ENCODE results near the gene EHD2.
"Not testable (repeated sequence)": the region's sequence is repeated elsewhere in the genome, so short reads cannot be mapped to it uniquely, and the experiment has no call there.

EHD2 gene

DNA sequence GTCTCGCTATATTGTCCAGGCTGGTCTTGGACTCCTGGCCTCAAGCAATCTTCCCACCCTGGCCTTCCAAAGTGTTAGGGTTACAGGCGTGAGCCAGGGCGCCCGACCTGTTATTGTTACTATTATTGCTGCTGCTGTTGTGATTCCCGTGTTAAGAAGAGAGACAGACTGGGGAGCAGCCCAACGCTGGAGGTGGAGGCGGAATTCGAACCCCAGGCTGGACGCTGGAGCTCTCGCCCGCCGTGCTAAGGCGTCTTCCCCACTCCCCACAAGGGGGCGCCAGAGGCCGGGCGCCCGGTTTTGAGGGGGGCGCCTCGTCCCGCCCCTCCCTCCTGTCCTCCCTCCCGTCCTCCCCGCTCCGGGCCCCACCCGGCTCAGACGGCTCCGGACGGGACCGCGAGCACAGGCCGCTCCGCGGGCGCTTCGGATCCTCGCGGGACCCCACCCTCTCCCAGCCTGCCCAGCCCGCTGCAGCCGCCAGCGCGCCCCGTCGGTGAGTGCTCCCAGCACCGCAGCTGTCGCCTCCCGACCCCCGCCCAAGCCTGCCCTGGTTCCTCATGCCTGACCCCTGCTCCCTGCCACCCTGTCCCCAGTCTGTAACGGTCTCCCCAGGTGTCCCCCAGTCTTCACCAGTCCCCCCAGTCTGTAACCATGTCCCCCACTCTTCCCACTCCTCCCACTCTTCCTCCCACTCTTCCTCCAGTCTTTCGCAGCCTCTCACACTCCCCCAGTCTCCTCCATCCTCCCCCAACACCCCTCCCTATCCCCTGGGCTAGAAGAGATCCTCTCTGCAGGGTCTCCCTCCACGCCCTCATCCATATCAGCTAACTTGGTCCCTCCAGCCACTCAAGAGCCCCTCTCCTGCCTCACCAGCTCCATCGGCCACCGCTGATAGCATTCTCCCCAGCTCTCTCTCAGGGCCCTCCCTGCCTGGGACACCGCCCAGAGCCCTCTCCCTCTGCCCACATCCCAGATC, at the start of gene EHD2:
Gene EHD2, plus strand, starts transcription at position 377 of the 976 bp plus-strand sequence. CDS start 3,191 bp downstream, outside the sequence.
- no peak for DNase-seq

DNA sequence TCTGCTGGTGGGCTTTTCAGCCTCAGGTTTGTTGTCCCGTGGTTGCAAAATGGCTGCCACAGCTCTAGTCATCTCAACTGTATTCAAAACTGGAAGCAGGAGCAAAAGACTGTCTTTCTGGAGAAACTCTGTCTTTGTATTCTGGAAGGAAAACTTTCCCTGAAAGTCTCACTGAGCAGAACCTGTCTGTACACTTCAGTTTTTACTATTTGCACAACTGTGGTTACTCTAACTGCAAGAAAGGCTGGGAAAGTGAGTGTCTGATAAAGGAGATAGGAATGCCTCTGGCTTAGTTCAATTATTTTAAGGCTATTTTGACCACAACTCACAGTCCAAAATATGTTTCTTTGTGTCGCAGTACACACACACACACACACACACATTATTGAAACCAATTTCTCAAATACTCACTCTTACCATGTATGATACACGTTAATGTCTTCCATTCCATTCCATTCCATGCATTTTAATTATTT, 49.7 kb upstream of the EHD2 start:
- no peak for DNase-seq

GRCh38 chr19:47663911-47664771, 49.1 kb upstream of the EHD2 start:
- DNase-seq: no peak

DNA sequence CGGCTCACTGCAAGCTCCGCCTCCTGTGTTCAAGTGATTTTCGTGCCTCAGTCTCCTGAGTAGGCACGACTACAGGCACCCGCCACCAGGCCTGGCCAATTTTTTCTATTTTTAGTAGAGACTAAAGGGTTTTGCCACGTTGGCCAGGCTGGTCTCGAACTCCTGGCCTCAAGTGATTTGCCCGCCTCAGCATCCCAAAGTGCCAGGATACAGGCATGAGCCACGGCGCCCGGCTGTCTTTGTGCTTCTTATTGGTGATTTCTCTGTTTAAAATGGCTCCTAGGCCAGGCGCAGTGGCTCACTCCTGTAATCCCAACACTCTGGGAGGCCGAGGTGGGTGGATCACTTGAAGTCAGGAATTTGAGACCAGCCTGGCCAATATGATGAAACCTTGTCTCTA, 44.7 kb upstream of the EHD2 start:
- not testable (repeated sequence) for DNase-seq

GRCh38 chr19:47670736-47671135, 42.5 kb upstream of the EHD2 start:
- DNase-seq: no peak

GRCh38 chr19:47671499-47671898, 41.7 kb upstream of the EHD2 start:
- no peak for DNase-seq

DNA sequence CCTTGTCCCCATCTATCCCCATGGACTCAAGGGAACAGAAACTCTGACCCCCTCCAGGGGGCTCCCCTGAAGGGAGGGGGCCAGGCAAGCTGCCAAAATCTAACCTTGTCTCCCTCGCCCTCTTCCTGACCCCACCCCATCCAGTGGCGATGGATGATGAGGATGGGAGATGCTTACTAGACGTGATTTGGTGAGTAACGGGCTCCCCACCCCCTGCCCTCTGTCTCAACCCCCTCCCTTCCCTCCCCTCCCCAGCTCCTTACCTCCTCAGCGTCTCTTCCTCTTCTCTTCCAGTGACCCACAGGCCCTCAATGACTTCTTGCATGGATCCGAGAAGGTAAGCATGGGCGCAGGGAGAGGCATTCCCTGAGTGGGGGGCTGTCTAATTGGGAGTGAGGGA, 39.8 kb upstream of the EHD2 start:
- DNase-seq: no peak

- DNase-seq: no peak
Observed at GRCh38 chr19:47674548-47674947, 38.7 kb upstream of the EHD2 start.

- DNase-seq: no peak
Observed at GRCh38 chr19:47675271-47675670, 38.0 kb upstream of the EHD2 start.

GRCh38 chr19:47675859-47676258, 37.4 kb upstream of the EHD2 start:
- no peak for DNase-seq

GRCh38 chr19:47676811-47677210, 36.4 kb upstream of the EHD2 start:
- DNase-seq: no peak

GRCh38 chr19:47679251-47679900, 33.8 kb upstream of the EHD2 start:
- DNase-seq: no peak

DNA sequence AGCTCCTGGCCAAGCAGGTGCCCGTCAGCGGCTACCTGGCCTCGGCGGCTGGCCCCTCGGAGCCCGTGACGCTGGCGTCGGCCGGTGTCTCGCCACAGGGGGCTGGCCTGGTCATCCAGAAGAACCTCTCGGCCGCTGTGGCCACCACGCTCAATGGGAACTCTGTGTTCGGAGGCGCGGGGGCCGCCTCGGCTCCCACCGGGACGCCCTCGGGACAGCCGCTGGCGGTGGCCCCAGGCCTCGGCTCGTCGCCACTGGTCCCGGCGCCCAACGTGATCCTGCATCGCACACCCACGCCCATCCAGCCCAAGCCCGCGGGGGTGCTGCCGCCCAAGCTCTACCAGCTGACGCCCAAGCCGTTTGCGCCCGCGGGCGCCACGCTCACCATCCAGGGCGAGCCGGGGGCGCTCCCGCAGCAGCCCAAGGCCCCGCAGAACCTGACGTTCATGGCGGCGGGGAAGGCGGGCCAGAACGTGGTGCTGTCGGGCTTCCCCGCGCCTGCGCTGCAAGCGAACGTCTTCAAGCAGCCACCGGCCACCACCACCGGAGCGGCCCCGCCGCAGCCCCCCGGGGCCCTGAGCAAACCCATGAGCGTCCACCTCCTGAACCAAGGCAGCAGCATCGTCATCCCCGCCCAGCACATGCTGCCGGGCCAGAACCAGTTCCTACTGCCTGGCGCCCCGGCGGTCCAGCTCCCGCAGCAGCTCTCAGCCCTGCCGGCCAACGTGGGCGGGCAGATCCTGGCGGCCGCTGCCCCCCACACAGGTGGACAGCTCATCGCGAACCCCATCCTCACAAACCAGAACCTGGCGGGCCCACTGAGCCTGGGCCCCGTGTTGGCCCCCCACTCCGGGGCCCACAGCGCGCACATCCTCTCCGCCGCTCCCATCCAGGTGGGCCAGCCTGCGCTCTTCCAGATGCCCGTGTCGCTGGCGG, 33.0 kb upstream of the EHD2 start:
- no peak for DNase-seq

DNA sequence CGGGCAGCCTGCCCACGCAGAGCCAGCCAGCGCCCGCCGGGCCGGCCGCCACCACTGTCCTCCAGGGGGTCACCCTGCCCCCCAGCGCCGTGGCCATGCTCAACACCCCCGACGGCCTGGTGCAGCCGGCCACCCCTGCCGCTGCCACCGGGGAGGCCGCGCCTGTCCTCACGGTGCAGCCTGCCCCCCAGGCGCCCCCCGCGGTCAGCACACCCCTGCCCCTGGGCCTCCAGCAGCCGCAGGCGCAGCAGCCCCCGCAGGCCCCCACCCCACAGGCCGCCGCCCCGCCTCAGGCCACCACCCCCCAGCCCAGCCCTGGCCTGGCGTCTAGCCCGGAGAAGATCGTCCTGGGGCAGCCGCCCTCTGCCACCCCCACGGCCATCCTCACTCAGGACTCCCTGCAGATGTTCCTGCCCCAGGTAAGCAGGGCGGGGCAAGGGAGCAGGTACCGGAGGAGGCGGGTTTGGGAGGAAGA, 32.3 kb upstream of the EHD2 start:
- DNase-seq: no peak

- DNase-seq: no peak
Observed at GRCh38 chr19:47681388-47681787, 31.8 kb upstream of the EHD2 start.

DNA sequence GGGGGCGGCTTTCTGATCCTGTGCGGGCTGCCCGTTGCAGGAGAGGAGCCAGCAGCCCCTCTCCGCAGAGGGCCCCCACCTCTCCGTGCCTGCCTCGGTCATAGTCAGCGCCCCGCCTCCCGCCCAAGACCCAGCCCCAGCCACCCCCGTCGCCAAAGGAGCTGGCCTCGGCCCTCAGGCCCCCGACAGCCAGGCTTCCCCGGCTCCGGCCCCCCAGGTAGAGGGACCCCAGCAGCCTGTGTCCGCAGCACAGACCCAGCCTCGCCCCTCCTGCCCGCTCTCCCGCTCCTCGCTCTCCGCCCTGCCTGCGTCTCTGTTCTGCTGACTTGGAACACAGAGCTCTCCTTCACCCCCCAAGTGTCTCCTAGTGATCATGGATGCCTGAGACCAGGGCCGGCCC, 31.3 kb upstream of the EHD2 start:
- DNase-seq: no peak

GRCh38 chr19:47682939-47683338, 30.3 kb upstream of the EHD2 start:
- DNase-seq: no peak

GRCh38 chr19:47686679-47687450, 26.4 kb upstream of the EHD2 start:
- no peak for DNase-seq

DNA sequence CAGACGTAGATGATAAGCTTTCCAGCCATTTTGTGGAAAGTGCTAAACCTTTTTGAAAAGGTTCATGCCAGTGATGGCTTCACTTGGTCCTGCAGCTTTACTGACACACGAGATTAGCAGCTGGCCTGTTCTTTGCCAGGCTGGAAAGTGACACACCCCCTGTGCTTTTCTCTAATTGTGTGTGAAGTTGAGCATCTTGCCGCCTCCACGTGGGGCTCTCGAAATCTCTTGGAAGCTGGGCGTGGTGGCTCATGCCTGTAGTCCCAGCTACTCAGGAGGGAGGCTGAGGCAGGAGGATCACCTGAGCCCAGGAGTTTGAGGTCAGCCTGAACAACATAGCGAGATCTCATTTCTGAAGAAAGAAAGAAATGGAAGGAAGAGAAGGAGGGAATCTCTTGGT, 25.3 kb upstream of the EHD2 start:
- no peak for DNase-seq

DNA sequence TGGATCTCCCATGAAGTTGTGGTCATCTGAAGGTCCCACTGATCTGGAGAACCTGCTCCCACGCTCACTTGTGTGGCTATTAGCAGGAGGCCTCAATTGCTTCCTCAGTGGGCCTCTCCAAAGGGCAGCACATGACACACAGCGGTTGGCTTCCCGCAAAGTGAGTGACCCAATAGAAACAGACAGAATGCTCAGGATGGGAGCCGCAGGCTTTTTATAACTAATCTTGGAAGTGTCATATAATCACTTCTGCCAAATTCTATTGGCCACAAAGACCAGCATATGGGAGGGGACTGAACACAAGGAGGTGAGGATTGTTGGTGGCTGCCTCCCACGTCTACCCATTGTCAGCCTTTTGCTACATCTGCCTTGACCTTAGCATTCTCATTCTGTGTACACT, 22.1 kb upstream of the EHD2 start:
- DNase-seq: no peak

GRCh38 chr19:47691782-47692181, 21.4 kb upstream of the EHD2 start:
- no peak for DNase-seq

All from SHP77 treated with DMSO at 0.1 percent for 48 hours (cell line).